ENCODE measurements around the gene MNT. TPM values are rescaled to one million over a fixed set of nuclear protein-coding genes. Genes with fewer than 3 reads are reported as not detected.
A peak's percentile ranks its signal among the peaks of the same experiment; 100 is the strongest.
"Not testable (repeated sequence)": the region's sequence is repeated elsewhere in the genome, so short reads cannot be mapped to it uniquely, and the experiment has no call there.

MNT gene, protein sequence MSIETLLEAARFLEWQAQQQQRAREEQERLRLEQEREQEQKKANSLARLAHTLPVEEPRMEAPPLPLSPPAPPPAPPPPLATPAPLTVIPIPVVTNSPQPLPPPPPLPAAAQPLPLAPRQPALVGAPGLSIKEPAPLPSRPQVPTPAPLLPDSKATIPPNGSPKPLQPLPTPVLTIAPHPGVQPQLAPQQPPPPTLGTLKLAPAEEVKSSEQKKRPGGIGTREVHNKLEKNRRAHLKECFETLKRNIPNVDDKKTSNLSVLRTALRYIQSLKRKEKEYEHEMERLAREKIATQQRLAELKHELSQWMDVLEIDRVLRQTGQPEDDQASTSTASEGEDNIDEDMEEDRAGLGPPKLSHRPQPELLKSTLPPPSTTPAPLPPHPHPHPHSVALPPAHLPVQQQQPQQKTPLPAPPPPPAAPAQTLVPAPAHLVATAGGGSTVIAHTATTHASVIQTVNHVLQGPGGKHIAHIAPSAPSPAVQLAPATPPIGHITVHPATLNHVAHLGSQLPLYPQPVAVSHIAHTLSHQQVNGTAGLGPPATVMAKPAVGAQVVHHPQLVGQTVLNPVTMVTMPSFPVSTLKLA
- 9.0 and 13.4 TPM in 2 replicates for total RNA-seq (2014; rRNA removed; shearing (Covaris generic))

DNA sequence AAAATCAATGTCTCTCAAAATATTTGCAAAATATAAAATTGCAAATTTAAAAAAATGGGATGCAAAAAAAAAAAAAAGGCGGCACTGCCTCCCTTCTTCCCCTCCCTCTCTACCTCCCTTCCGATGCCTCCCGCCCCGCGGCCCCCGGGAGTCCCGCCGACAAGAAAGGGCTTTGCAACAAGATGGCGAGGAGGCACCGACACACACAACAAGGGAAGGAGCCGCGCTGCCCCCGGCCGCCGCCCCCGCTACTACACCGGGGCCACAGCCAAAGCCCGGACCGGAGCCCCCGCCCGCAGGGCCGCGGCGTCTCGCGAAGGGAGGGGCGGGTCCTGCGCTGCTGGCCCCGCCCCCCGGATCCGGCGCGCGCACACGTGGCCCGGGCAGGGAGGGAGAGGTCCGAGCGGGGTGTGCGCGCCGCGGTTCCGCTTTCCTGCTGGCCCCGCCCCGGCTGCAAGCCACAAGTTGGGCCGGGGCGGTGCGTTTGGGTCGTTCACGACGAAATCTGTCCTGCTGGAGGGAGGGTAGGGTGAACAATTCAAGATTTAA is at the start of gene MNT:
Gene MNT (minus strand): TSS at position 184 of the 549 bp plus-strand sequence. CDS start 348 bp downstream, outside the sequence.
- Histone ChIP-seq H3K36me3 (replicated peaks; ENCODE audit: control insufficient read depth, insufficient read depth, low read length) (no peaks in the 10 kb centered on the region), H3K27me3 (ENCODE audit: control insufficient read depth, insufficient read depth, low read length) (no peaks in the 10 kb centered on the region)
- peak; percentile 98 for DNase-seq

DNA sequence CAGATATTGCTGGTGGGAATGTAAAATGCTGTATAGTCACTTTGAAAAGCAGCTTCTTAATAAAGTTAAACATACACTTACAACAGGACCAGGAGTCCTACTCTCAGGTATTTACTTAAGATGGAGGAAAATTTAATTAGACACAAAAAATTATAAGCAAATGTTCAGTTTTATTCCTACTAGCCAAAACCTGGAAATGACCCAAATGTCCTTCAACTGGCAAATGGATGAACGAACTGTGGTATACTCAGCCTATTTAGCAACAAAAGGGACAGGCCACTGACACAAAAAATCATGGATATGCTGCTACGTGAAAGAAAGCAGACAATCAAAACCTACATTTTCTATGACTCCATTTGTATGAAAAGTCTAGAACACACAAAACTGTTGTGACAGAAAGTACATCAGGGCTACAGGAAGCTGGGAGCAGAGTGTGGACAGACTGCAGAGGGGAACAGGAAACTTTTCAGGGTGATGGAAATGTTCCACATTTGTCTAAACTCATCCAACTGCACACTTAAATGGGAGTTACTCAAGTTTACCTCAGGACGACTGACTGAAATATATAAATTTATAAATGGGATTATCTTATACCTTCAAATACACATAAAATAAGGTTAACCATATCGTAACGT is 49.3 kb upstream of the MNT start:
- H3K4me3 ChIP-seq (ENCODE audit: insufficient read depth, low read depth, low read length): no peak overlapping the region
- DNase-seq: no peak
- H3K27me3 ChIP-seq (ENCODE audit: control insufficient read depth, insufficient read depth, low read length): no peaks in the 10 kb centered on the region
- no peaks in the 10 kb centered on the region for H3K36me3 ChIP-seq (replicated peaks; ENCODE audit: control insufficient read depth, insufficient read depth, low read length)

More for the DNA sequence above, at the start of gene MNT:
- H3K4me3 ChIP-seq (ENCODE audit: insufficient read depth, low read depth, low read length): peak within 1 kb of the TSS; percentile 86

DNA sequence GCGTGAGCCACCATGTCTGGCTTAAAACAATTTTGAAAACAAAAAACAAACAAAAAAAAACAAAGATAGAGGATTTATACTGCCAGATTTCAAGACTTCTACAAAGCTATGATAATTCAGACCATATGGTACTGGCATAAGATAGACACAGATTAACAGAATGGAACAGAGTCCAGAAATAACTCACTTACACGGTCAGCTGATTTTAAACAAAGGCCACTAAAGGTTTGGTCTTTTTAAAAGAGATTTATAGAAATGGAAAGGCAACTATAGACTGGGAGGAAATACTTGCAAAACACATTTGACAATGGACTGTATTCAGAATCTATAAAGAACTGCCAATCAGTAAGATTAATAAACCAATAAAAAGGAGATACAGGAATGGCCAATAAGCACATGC is 48.6 kb upstream of the MNT start:
- H3K4me3 ChIP-seq (ENCODE audit: insufficient read depth, low read depth, low read length): no peak overlapping the region
- H3K36me3 ChIP-seq (replicated peaks; ENCODE audit: control insufficient read depth, insufficient read depth, low read length): no peaks in the 10 kb centered on the region
- H3K27me3 ChIP-seq (ENCODE audit: control insufficient read depth, insufficient read depth, low read length): no peaks in the 10 kb centered on the region
- DNase-seq: no peak

DNA sequence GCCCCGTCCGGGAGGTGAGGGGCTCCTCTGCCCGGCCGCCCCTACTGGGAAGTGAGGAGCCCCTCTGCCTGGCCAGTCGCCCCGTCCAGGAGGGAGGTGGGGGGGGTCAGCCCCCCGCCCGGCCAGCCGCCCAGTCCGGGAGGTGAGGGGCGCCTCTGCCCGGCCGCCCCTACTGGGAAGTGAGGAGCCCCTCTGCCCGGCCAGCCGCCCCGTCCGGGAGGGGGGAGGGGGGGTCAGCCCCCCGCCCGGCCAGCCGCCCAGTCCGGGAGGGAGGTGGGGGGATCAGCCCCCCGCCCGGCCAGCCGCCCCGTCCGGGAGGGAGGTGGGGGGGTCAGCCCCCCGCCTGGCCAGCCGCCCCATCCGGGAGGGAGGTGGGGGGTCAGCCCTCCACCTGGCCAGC is 46.6 kb upstream of the MNT start:
- not testable (repeated sequence) for H3K4me3 ChIP-seq (ENCODE audit: insufficient read depth, low read depth, low read length)

DNA sequence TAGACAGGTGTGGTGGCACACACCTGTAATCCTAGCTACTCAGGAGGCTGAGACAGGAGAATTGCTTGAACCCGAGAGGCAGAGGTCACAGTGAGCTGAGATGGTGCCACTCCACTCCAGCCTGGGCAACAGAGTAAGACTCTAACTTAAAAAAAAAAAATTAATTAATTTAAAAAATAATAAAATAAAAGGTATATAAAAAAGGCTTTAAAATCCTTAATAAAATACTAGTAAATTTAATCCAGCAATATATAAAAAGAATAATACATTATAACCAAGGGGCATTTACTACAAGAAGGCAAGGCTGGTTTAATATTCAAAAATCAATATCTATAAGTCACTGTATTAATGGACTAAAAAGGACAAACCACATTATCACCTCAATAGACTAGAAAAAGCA is 44.8 kb upstream of the MNT start:
- Histone ChIP-seq H3K36me3 (replicated peaks; ENCODE audit: control insufficient read depth, insufficient read depth, low read length) (peaks cover 3% of the 10 kb centered on the region), H3K27me3 (ENCODE audit: control insufficient read depth, insufficient read depth, low read length) (no peaks in the 10 kb centered on the region), H3K4me3 (ENCODE audit: insufficient read depth, low read depth, low read length) (no peak overlapping the region)
- no peak for DNase-seq

More for the DNA sequence above, 46.6 kb upstream of the MNT start:
- H3K27me3 ChIP-seq (ENCODE audit: control insufficient read depth, insufficient read depth, low read length); H3K36me3 ChIP-seq (replicated peaks; ENCODE audit: control insufficient read depth, insufficient read depth, low read length); DNase-seq: not testable (repeated sequence)

DNA sequence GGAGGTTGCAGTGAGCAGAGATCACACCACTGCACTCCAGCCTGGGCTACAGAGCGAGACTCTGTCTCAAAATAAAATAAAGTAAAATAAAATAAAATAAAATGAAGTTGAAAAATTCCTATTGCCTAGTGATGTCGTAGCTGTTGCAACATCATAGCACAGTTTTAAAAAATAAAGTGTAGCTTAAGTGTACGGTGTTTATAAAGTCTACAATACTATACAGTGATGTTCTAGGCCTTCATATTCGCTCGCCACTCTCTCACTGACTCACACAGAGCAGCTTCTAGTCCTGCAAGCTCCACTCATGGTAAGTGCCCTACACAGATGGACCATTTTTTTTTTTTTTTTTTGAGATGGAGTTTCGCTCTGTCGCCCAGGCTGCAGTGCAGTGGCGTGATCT is 43.5 kb upstream of the MNT start:
- no peak for DNase-seq
- no peak overlapping the region for H3K4me3 ChIP-seq (ENCODE audit: insufficient read depth, low read depth, low read length)
- H3K27me3 ChIP-seq (ENCODE audit: control insufficient read depth, insufficient read depth, low read length): no peaks in the 10 kb centered on the region
- peaks cover 3% of the 10 kb centered on the region for H3K36me3 ChIP-seq (replicated peaks; ENCODE audit: control insufficient read depth, insufficient read depth, low read length)

DNA sequence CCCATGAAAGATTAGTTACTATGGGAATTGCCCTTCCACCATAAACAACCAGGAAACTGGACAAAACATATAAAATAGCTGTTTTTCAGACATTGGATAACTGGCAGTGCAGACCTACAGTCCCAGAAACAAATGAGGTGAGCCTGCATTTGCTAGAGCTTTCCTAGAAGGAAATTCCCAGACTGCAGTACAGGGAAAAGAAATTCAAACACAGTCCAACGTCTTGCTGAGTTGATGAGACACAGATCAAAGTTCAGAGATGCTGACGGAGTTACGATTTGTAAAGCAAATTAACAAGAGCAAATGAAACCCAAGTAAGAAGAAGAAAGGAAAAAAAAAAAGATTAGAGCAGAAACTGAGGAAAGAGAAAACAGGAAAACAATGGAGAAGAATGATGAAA is 41.3 kb upstream of the MNT start:
- Histone ChIP-seq H3K36me3 (replicated peaks; ENCODE audit: control insufficient read depth, insufficient read depth, low read length) (peaks cover 8% of the 10 kb centered on the region), H3K4me3 (ENCODE audit: insufficient read depth, low read depth, low read length) (no peak overlapping the region), H3K27me3 (ENCODE audit: control insufficient read depth, insufficient read depth, low read length) (no peaks in the 10 kb centered on the region)
- no peak for DNase-seq

DNA sequence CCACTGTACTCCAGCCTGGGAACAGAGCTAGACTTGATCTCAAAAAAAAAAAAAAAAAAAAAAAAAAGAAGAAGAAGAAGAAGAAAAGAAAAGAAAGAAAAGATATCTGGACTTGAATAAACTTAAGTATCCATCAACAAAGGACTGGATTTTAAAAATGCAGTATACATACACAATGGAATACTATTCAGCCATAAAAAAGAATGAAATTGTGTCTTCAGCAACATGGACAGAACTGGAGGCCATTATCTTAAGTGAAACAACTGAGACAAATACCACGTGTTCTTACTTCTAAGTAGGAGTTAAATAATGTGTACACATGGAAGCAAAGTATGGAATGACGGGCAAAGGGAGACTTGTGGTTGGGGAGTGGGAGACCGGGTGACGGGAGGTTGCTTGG is 40.1 kb upstream of the MNT start:
- no peaks in the 10 kb centered on the region for H3K27me3 ChIP-seq (ENCODE audit: control insufficient read depth, insufficient read depth, low read length)

DNA sequence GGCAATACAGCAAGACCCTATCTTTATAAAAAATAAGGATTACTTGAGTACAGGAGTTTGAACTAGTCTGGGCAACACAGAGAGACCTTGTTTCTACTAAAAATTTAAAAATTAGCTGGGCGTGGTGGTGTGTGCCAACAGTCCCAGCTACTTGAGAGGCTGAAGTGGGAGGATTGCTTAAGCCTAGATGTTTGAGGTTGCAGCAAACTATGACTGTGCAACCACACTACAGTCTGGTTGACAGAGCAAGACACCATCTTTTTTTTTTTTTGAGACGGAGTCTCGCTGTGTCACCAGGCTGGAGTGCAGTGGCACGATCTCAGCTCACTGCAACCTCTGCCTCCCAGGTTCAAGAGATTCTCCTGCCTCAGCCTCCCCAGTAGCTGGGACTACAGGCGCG is 39.1 kb upstream of the MNT start:
- H3K36me3 ChIP-seq (replicated peaks; ENCODE audit: control insufficient read depth, insufficient read depth, low read length): peaks cover 11% of the 10 kb centered on the region
- H3K27me3 ChIP-seq (ENCODE audit: control insufficient read depth, insufficient read depth, low read length); H3K4me3 ChIP-seq (ENCODE audit: insufficient read depth, low read depth, low read length); DNase-seq: not testable (repeated sequence)

More for the DNA sequence above, 40.1 kb upstream of the MNT start:
- Histone ChIP-seq H3K36me3 (replicated peaks; ENCODE audit: control insufficient read depth, insufficient read depth, low read length) (peaks cover 11% of the 10 kb centered on the region), H3K4me3 (ENCODE audit: insufficient read depth, low read depth, low read length) (no peak overlapping the region)
- no peak for DNase-seq

DNA sequence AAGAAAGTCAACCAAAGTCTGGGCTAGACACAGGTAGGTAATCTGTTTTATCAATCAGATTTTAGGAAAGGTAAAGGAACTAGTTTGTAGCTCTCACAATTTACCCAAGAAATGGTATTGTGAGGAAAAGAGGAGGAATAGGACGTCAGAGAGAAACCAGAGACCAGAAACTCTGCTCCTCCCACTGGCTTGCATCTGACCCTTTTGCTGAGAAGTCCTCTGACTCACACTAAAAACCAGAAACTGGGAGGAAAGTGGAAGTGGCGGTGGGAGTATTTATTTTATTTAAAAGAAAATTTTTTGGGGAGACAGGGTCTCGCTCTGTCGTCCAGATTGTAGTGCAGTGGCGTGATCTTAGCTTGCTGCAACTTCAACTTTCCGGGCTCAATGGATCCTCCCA is 38.0 kb upstream of the MNT start:
- peaks cover 11% of the 10 kb centered on the region for H3K36me3 ChIP-seq (replicated peaks; ENCODE audit: control insufficient read depth, insufficient read depth, low read length)
- H3K4me3 ChIP-seq (ENCODE audit: insufficient read depth, low read depth, low read length): no peak overlapping the region
- H3K27me3 ChIP-seq (ENCODE audit: control insufficient read depth, insufficient read depth, low read length): no peaks in the 10 kb centered on the region
- no peak for DNase-seq

DNA sequence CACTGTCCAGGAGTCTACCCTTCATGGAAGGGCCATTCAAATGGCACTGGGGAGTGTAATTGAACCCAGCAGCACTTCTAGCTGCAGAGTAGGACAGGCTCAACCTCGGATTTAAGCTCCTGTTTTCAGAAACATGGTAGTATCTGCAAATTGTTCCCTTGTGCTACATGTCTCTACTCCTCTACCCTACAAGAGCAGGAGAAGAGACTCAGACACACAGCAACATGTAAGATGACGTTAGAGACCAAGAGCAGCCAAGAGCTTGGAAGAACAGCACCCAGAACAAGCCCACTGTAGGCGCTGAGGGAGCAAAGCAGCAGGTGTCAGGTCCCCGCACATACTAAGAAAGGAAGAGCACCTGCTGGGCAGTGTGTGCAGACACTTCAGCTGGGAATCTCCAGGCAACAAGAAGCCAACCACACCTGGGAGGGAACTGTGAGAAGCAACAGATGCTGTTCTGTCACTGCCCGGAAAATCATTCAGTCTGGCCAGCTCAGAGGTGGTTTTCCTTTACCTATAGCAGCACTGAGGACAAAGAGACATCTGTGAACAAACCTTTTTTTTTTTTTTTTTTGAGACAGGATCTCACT is 35.6 kb upstream of the MNT start:
- DNase-seq: no peak
- Histone ChIP-seq H3K36me3 (replicated peaks; ENCODE audit: control insufficient read depth, insufficient read depth, low read length) (peaks cover 16% of the 10 kb centered on the region), H3K27me3 (ENCODE audit: control insufficient read depth, insufficient read depth, low read length) (no peaks in the 10 kb centered on the region), H3K4me3 (ENCODE audit: insufficient read depth, low read depth, low read length) (no peak overlapping the region)

DNA sequence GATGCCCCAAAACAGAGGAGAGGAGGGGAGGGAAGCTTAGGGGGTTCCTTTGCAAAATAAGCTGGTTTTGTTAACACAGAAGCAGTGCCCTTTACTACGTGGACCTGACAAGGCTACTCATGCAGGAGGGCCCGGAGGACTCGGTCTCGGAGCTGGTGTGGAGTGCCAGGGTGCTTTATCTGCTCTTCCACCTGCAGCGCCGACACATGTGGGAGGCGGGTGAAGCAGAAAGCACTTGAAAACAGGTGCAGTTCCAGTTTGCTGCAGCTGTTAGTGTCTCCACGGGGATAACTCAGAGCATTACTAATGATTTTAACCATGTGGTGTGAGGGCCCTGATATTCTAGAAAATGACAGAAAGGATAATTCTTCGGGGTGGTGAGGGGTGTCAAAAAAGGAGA is 35.0 kb upstream of the MNT start:
- DNase-seq: no peak
- Histone ChIP-seq H3K36me3 (replicated peaks; ENCODE audit: control insufficient read depth, insufficient read depth, low read length) (peaks cover 15% of the 10 kb centered on the region), H3K4me3 (ENCODE audit: insufficient read depth, low read depth, low read length) (no peak overlapping the region)

DNA sequence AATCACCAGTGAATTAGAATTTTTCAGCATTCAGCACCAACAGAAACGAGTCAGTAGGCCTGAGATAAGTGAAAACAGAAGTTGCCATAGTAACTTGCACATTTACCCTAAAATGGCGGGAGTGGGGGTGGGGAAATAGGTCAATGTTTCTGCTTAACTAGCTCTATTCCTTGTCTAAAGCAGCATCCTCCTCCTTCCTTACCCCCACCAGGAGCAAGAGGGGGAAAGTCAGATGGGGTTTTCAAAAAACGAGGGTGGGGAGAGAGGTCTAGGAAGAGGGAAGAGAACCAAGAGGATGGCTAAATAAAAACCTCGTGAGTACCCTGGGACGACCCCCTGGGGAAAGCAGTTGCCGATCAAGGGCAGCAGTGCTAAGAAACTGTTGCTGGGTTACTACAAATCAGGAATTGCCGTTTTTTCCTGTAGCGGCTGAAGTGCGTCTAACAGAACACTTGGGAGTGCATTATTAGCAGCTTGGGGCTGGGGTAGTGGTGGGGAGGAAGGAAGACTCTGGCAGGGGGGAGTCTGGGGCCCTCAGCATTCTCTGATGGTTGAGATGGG is 34.4 kb upstream of the MNT start:
- DNase-seq: peak; percentile 74
- H3K36me3 ChIP-seq (replicated peaks; ENCODE audit: control insufficient read depth, insufficient read depth, low read length): peaks cover 15% of the 10 kb centered on the region
- no peak overlapping the region for H3K4me3 ChIP-seq (ENCODE audit: insufficient read depth, low read depth, low read length)
- no peaks in the 10 kb centered on the region for H3K27me3 ChIP-seq (ENCODE audit: control insufficient read depth, insufficient read depth, low read length)

More for the DNA sequence above, 35.0 kb upstream of the MNT start:
- no peaks in the 10 kb centered on the region for H3K27me3 ChIP-seq (ENCODE audit: control insufficient read depth, insufficient read depth, low read length)

DNA sequence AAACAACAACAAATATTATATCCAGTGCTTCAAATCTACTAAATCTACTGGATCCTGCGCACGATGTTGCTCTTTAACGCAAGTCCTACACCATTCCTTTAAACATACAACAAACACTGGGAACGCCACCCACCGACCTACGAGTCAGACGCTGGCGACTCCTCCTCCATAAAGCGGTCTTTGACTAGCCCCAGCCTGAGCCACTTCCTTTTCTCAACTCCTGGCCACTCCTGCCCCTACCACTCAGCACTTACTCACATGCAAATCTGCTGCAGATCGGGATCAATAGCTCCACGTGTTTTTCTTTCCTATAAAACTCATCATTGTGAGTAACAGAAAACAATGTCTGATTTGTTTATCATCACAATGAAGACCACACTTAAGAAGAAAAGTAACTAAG is 32.8 kb upstream of the MNT start:
- Histone ChIP-seq H3K36me3 (replicated peaks; ENCODE audit: control insufficient read depth, insufficient read depth, low read length) (peaks cover 12% of the 10 kb centered on the region), H3K4me3 (ENCODE audit: insufficient read depth, low read depth, low read length) (no peak overlapping the region), H3K27me3 (ENCODE audit: control insufficient read depth, insufficient read depth, low read length) (no peaks in the 10 kb centered on the region)
- no peak for DNase-seq
